K562 (cell line): ENCODE data around the gene CRHR2. TPM values are rescaled to one million over a fixed set of nuclear protein-coding genes. Genes with fewer than 3 reads are reported as not detected.

Experiments
- ATAC-seq: fragments of 200-7000 bp; cut with Tn5 transposase; 3 replicates; pipeline ENCODE4 v1.9.1; 2020; ENCODE audit warnings: moderate library complexity
- Bru-seq: library from RNA; stranded (reverse); fragments of 400-500 nt; gene quantifications from one replicate; lab custom pipeline; 2021; lab: Mats Ljungman, UMichigan
- BruChase-seq, 2 experiments: library from RNA; stranded (reverse); fragments of 400-500 nt; gene quantifications; one replicate each; lab custom pipeline; 2021; lab: Mats Ljungman, UMichigan
- BruUV-seq: library from RNA; stranded (reverse); fragments of 400-500 nt; replicated peaks from 2 replicates; lab custom pipeline; 2021; lab: Mats Ljungman, UMichigan
- CTCF ChIA-PET: fragments of 300-600 bp; formaldehyde crosslinking; extraction: SDS; loops from one replicate; lab custom pipeline; 2021; ENCODE audit warnings: low intra/inter-chr PET ratio; lab: Yijun Ruan, JAX
- POLR2A ChIA-PET: fragments of 300-600, 350-650 bp; sonication (Branson Sonifier 250); formaldehyde crosslinking; extraction: SDS; loops from one replicate; lab custom pipeline; 2021; ENCODE audit warnings: antibody characterized with exemption, inconsistent platforms; lab: Yijun Ruan, JAX
- DNase-seq, 4 experiments: peaks; one replicate each; pipeline versions ENCODE4 v3.0.0 to v3.0.0-alpha.2; 2011 to 2018; ENCODE audit warnings: low spot score in 3 of 4, mixed read lengths in 3 of 4; ENCODE audit errors: extremely low read depth in 1 of 4
- FAIRE-seq: peaks from 2 replicates; lab custom pipeline; 2011; peaks lifted over from hg19 to GRCh38; lab: Jason Lieb, UNC
- H2AFZ ChIP-seq: 2 replicates; pipeline ENCODE4 v1.6.0; 2011; ENCODE audit warnings: low read depth, low read length, control low read depth, inconsistent platforms
- H3K27ac ChIP-seq: fragments of 200-600 bp; 3 replicates; pipeline ENCODE4 v1.8.0; 2011; ENCODE audit warnings: low read depth, mild to moderate bottlenecking, control low read depth, inconsistent platforms, low read length, moderate library complexity, mixed read lengths; ENCODE audit errors: extremely low read depth
- H3K27me3 ChIP-seq, 2 experiments: fragments of 300-600 bp in 1 of 2; 2 replicates in 1 of 2; 3 replicates in 1 of 2; pipeline versions ENCODE4 v1.6.0 to v1.8.0; 2011; ENCODE audit warnings: inconsistent platforms in 2 of 2, low read length in 2 of 2, mild to moderate bottlenecking in 1 of 2, mixed read lengths in 1 of 2, moderate library complexity in 1 of 2; ENCODE audit not compliant: control insufficient read depth in 2 of 2, insufficient read depth in 2 of 2
- H3K36me3 ChIP-seq: fragments of 300-600 bp; 3 replicates; pipeline ENCODE4 v1.8.0; 2011; ENCODE audit warnings: mild to moderate bottlenecking, low read length, inconsistent platforms; ENCODE audit not compliant: control insufficient read depth, insufficient read depth
- H3K4me1 ChIP-seq, 2 experiments: fragments of 200-600 bp in 1 of 2; replicated peaks in 1 of 2; 2 replicates in 1 of 2; 3 replicates in 1 of 2; pipeline versions ENCODE4 v1.5.1 to v1.8.0; 2011; ENCODE audit warnings: inconsistent platforms in 2 of 2, low read length in 2 of 2, mild to moderate bottlenecking in 1 of 2, mixed read lengths in 1 of 2, moderate library complexity in 1 of 2; ENCODE audit not compliant: control insufficient read depth in 2 of 2, insufficient read depth in 2 of 2
- H3K4me2 ChIP-seq: 2 replicates; pipeline ENCODE4 v1.6.1; 2011; ENCODE audit warnings: low read length, control low read depth, inconsistent platforms, mixed read lengths; ENCODE audit not compliant: insufficient read depth
- H3K4me3 ChIP-seq: fragments of 200-600 bp; sonication (generic), shearing (Covaris generic); 2 replicates; pipeline ENCODE4 v1.5.1; 2016; ENCODE audit warnings: control low read depth, inconsistent platforms
- H3K79me2 ChIP-seq: fragments of 200-600 bp; 3 replicates; pipeline ENCODE4 v1.8.0; 2011; ENCODE audit warnings: low read length, inconsistent platforms; ENCODE audit not compliant: control insufficient read depth, insufficient read depth
- H3K9ac ChIP-seq, 2 experiments: 2 replicates each; pipeline versions ENCODE4 v1.6.0 to v1.6.1; 2011; ENCODE audit warnings: low read depth in 2 of 2, low read length in 2 of 2, control low read depth in 1 of 2, inconsistent platforms in 1 of 2, mild to moderate bottlenecking in 1 of 2, mixed read lengths in 1 of 2; ENCODE audit not compliant: insufficient read depth in 1 of 2
- H3K9me1 ChIP-seq: one replicate; pipeline ENCODE4 v1.6.0; 2011; ENCODE audit warnings: inconsistent platforms, mild to moderate bottlenecking, low read length, moderate library complexity; ENCODE audit not compliant: control insufficient read depth, insufficient read depth
- H3K9me3 ChIP-seq: replicated peaks from 2 replicates; pipeline ENCODE4 v1.5.1; 2011; ENCODE audit warnings: low read depth, low read length, inconsistent platforms; ENCODE audit not compliant: control insufficient read depth, insufficient read depth
- H4K20me1 ChIP-seq: replicated peaks from 2 replicates; pipeline ENCODE4 v1.6.1; 2011; ENCODE audit warnings: low read length, inconsistent platforms, mixed read lengths; ENCODE audit not compliant: control insufficient read depth, insufficient read depth
- ARHGAP35 ChIP-seq: fragments of 450-650 bp; IDR thresholded peaks from 2 replicates; pipeline ENCODE4 v1.6.1; 2018; ENCODE audit not compliant: partially characterized antibody
- CTCF ChIP-seq, 3 experiments: IDR thresholded peaks in 2 of 3; conservative IDR thresholded peaks in 1 of 3; 2 replicates each; pipeline ENCODE4 v1.5.1; 2011 to 2012; ENCODE audit warnings: low read length in 3 of 3, mild to moderate bottlenecking in 3 of 3, control low read depth in 2 of 3, improper control_type of control experiment in 1 of 3, inconsistent platforms in 1 of 3, low read depth in 1 of 3, mixed read lengths in 1 of 3, moderate library complexity in 1 of 3; ENCODE audit not compliant: insufficient read depth in 2 of 3
- E2F6 ChIP-seq, 2 experiments: IDR thresholded peaks; 2 replicates each; pipeline ENCODE4 v1.6.1; 2011; ENCODE audit warnings: borderline replicate concordance in 1 of 2, control low read depth in 1 of 2, low read depth in 1 of 2, low read length in 1 of 2, mild to moderate bottlenecking in 1 of 2, mixed read lengths in 1 of 2, moderate library complexity in 1 of 2; ENCODE audit not compliant: insufficient read depth in 1 of 2, insufficient read length in 1 of 2, poor library complexity in 1 of 2, severe bottlenecking in 1 of 2; ENCODE audit errors: extremely low read depth in 1 of 2
- FOXA1 ChIP-seq: fragments of 450-650 bp; IDR thresholded peaks from 2 replicates; pipeline ENCODE4 v1.6.1; 2016; ENCODE audit warnings: mild to moderate bottlenecking, borderline replicate concordance
- GABPB1 ChIP-seq: sonication (generic); formaldehyde crosslinking; IDR thresholded peaks from 2 replicates; pipeline ENCODE4 v1.8.0; 2022; ENCODE audit warnings: mild to moderate bottlenecking, missing genetic modification reagents
- HNRNPUL1 ChIP-seq: fragments of 200-400 bp; formaldehyde crosslinking; IDR thresholded peaks from 2 replicates; pipeline ENCODE4 v1.6.1; 2017; ENCODE audit warnings: low read length
- JUND ChIP-seq, 2 experiments: IDR thresholded peaks; 2 replicates in 1 of 2; 3 replicates in 1 of 2; pipeline ENCODE4 v1.6.1; 2011; ENCODE audit warnings: borderline replicate concordance in 2 of 2, low read depth in 2 of 2, low read length in 2 of 2, improper control_type of control experiment in 1 of 2, missing biosample characterization in 1 of 2, missing genetic modification characterization in 1 of 2, missing genetic modification reagents in 1 of 2
- L3MBTL2 ChIP-seq: fragments of 450-650 bp; IDR thresholded peaks from 2 replicates; pipeline ENCODE4 v1.6.1; 2016; ENCODE audit warnings: mild to moderate bottlenecking, moderate library complexity
- NFYB ChIP-seq: IDR thresholded peaks from 2 replicates; pipeline ENCODE4 v1.6.1; 2011; ENCODE audit warnings: mild to moderate bottlenecking, moderate library complexity; ENCODE audit not compliant: insufficient read length; ENCODE audit errors: extremely low read depth
- TFAP4 ChIP-seq: sonication (generic); formaldehyde crosslinking; IDR thresholded peaks from 2 replicates; pipeline ENCODE4 v1.8.0; 2022; ENCODE audit warnings: missing genetic modification reagents, mild to moderate bottlenecking, moderate library complexity, borderline replicate concordance
- ZZZ3 ChIP-seq: fragments of 450-650 bp; IDR thresholded peaks from 2 replicates; pipeline ENCODE4 v1.6.1; 2016; ENCODE audit warnings: antibody characterized with exemption, mild to moderate bottlenecking, moderate library complexity
- WGBS: fragments of 100-300 bp; shearing (Covaris generic); methylation state at CpG from one replicate; pipeline ENCODE4 v1.1.6; 2016; ENCODE audit warnings: low coverage, mixed read lengths; ENCODE audit not compliant: insufficient coverage; ENCODE audit errors: missing lambda C conversion rate; 5-methylcytosine and 5-hydroxymethylcytosine counted together
- in situ Hi-C: fragments of 300-500 bp; cut with MboI; formaldehyde crosslinking; loops from 4 replicates; pipeline ENCODE4 v1.15.0; 2018; ENCODE audit warnings: inconsistent platforms, mixed read lengths
- intact Hi-C: fragments of 100-400 bp; cut with micrococcal nuclease; formaldehyde crosslinking; loops from 2 replicates; pipeline ENCODE4 v1.14.2; 2022
- long read RNA-seq, 3 experiments: library from polyadenylated mRNA in 2 of 3; library from RNA in 1 of 3; unstranded in 2 of 3; stranded (forward) in 1 of 3; transcript quantifications; one replicate each; pipeline ENCODE4 v2.0.0, GENCODE V29; 2019 to 2022
- polyA minus RNA-seq, 3 experiments: library from RNA; depleted of rRNA, polyadenylated mRNA; stranded (reverse); fragments of >200 nt; gene quantifications; 2 replicates each; pipeline ENCODE4 v1.2.3, GENCODE V29; 2011
- polyA plus RNA-seq, 8 experiments: library from polyadenylated mRNA; depleted of rRNA in 4 of 8; stranded (reverse) in 5 of 8; unstranded in 3 of 8; fragments of >200 nt; fragmentation: Nextera tagmentation in 2 of 8; fragmentation: Illumina TruSeq in 1 of 8; extraction: Ambion mirVana in 2 of 8; extraction: Trizol in 1 of 8; gene quantifications; 2 replicates each; pipeline versions ENCODE4 v1.2.1 to v1.2.3, GENCODE V29; 2011 to 2014; ENCODE audit warnings: inconsistent platforms in 1 of 8, missing spikeins in 1 of 8
- total RNA-seq, 7 experiments: library from RNA; depleted of rRNA in 6 of 7; stranded (reverse); fragments of >200 nt in 6 of 7; fragmentation: Illumina TruSeq in 2 of 7; extraction: Trizol in 2 of 7; gene quantifications; 2 replicates each; pipeline versions ENCODE4 v1.2.1 to v1.2.3, GENCODE V29; 2011 to 2021; ENCODE audit warnings: low replicate concordance in 1 of 7

Gene CRHR2
- total RNA-seq (2011; cell fraction: chromatin; rRNA removed; ENCODE audit: low replicate concordance) = not detected in 2 replicates
- total RNA-seq (2011; cell fraction: nucleolus; rRNA removed) = not detected in 2 replicates
- total RNA-seq (2011; cell fraction: nucleoplasm; rRNA removed) = not detected in 2 replicates
- total RNA-seq (2014; rRNA removed) (not detected in 2 replicates), total RNA-seq (2014; rRNA removed; fragmentation: Illumina TruSeq; extraction: Trizol) (not detected in 2 replicates), total RNA-seq (2015; rRNA removed; fragmentation: Illumina TruSeq; extraction: Trizol) (not detected in 2 replicates), total RNA-seq (2021) (not detected in 2 replicates), polyA plus RNA-seq (2011; rRNA removed) (not detected in 2 replicates), polyA plus RNA-seq (2014; fragmentation: Illumina TruSeq; extraction: Trizol) (not detected in 2 replicates), polyA plus RNA-seq (2014; fragmentation: Nextera tagmentation; extraction: Ambion mirVana) (not detected), polyA plus RNA-seq (2014; rRNA removed) (not detected in 2 replicates), polyA minus RNA-seq (2011; rRNA and poly(A)+ RNA removed) (not detected in 2 replicates), Bru-seq, nascent RNA (not detected), BruChase-seq, experiment 1, labeled RNA remaining after a 2-hour chase (not detected), BruChase-seq, experiment 2, labeled RNA remaining after a 6-hour chase (not detected)
- not detected in 2 replicates for polyA plus RNA-seq (2011; cell fraction: cytosol; rRNA removed)
- polyA plus RNA-seq (2011; cell fraction: nucleus; rRNA removed) = not detected in 2 replicates
- not detected in 2 replicates for polyA plus RNA-seq (2012)
- polyA minus RNA-seq (2011; cell fraction: cytosol; rRNA and poly(A)+ RNA removed) = not detected in 2 replicates
- not detected in 2 replicates for polyA minus RNA-seq (2011; cell fraction: nucleus; rRNA and poly(A)+ RNA removed)
- long read RNA-seq, experiment 1 = 0 reads
- long read RNA-seq, experiment 2 = 0 reads
- long read RNA-seq, experiment 3 = 0 reads

- Histone ChIP-seq H3K4me3 (no peak within 1 kb of the TSS), H3K27ac (no peak within 1 kb of the TSS), H3K9me3 (no peaks in the 10 kb centered on the region), H3K36me3 (no peaks in the 10 kb centered on the region), H4K20me1 (peaks cover 23% of the 10 kb centered on the region), H2AFZ (no peak within 1 kb of the TSS), H3K4me1 (peaks cover 0 to 15% of the 10 kb centered on the region in 2 experiments; a peak in 1 of 5 replicates), H3K9me1 (no peaks in the 10 kb centered on the region), H3K9ac (peak within 1 kb of the TSS in 1 of 2 experiments; percentile 4; a peak in 1 of 4 replicates), H3K79me2 (no peaks in the 10 kb centered on the region), H3K4me2 (no peak within 1 kb of the TSS), H3K27me3 (peaks cover 22 to 67% of the 10 kb centered on the region in 2 experiments)
- 28% methylated on average over 43 of the region's 67 CpGs for WGBS
- BruUV-seq = no TSS peak
- FAIRE-seq = no peak
- intact Hi-C loops (no loop called here), in situ Hi-C loops (no loop called here)
- peak; percentile 9 to 54 (median 38) for DNase-seq
- ChIA-PET CTCF (no interaction called here), POLR2A (interaction anchor here (0.6 kb wide), 2 partner anchors 23 to 66 kb away, joined by 3 read pairs; no protein-coding TSS in a partner anchor)
- ATAC-seq = peak; percentile 75
- TF ChIP-seq TFAP4 (peak; percentile 12; the same call in 1 of the 2 replicates), HNRNPUL1 (no peak), E2F6 (IDR thresholded peaks at IDR 0.05; ENCODE audit: borderline replicate concordance in 1 of 2, extremely low read depth in 1 of 2, insufficient read depth in 1 of 2, insufficient read length in 1 of 2, low read depth in 1 of 2, low read length in 1 of 2, poor library complexity in 1 of 2, severe bottlenecking in 1 of 2) (peak in 1 of 2 experiments; percentile 69), JUND (IDR thresholded peaks at IDR 0.05; ENCODE audit: borderline replicate concordance, low read depth, low read length) (no peak), JUND (tag; IDR thresholded peaks at IDR 0.05; ENCODE audit: borderline replicate concordance, low read depth, low read length) (no peak), CTCF (IDR thresholded peaks at IDR 0.05 in 2 of 3, conservative IDR thresholded peaks at IDR 0.05 in 1 of 3; ENCODE audit: insufficient read depth in 2 of 3, low read depth in 1 of 3, low read length in 3 of 3) (peak; percentile 27 to 39 (median 29); a peak in 2 of 6 replicates), GABPB1 (CRISPR knock-in tag) (0 out of 2 replicates have a peak, but pooled peaks have one; percentile 32), FOXA1 (no peak), L3MBTL2 (peak; percentile 49), ARHGAP35 (no peak), ZZZ3 (no peak), NFYB (no peak)
These were observed at the start of gene CRHR2 for GRCh38 chr7:30682212-30683083. Gene CRHR2 (minus strand): TSS chr7:30682456. CDS start chr7:30682280, 176 bp downstream.
